GM18505 (cell line): ENCODE measurements around the gene MYOM1.
A peak's percentile ranks its signal among the peaks of the same experiment; 100 is the strongest.

Source experiments
- ATAC-seq: cut with Tn5 transposase; IDR thresholded peaks from one replicate; pipeline ENCODE4 v1.9.1; 2021; ENCODE audit not compliant: unreplicated experiment
- POLR2A ChIP-seq: IDR thresholded peaks from 4 replicates; pipeline ENCODE4 v1.6.1; 2011; ENCODE audit warnings: borderline replicate concordance; ENCODE audit not compliant: insufficient read depth, insufficient read length; ENCODE audit errors: extremely low read depth

Gene MYOM1

GRCh38 chr18:3132700-3133099, 87.1 kb downstream of the MYOM1 start:
- ATAC-seq = no peak
- no peak for TF ChIP-seq POLR2A

- no peak for ATAC-seq
- TF ChIP-seq POLR2A = no peak
Measured at GRCh38 chr18:3130344-3130743, 89.4 kb downstream of the MYOM1 start.

GRCh38 chr18:3129053-3129864, 90.5 kb downstream of the MYOM1 start:
- peak; percentile 96 for ATAC-seq
- TF ChIP-seq POLR2A = no peak

GRCh38 chr18:3126457-3127097, 93.2 kb downstream of the MYOM1 start:
- TF ChIP-seq POLR2A = no peak
- no peak for ATAC-seq

- TF ChIP-seq POLR2A = no peak
- no peak for ATAC-seq
Measured at GRCh38 chr18:3124822-3125221, 94.9 kb downstream of the MYOM1 start.

- no peak for ATAC-seq
- no peak for TF ChIP-seq POLR2A
Measured at GRCh38 chr18:3122851-3123250, 96.9 kb downstream of the MYOM1 start.

GRCh38 chr18:3121259-3121658, 98.5 kb downstream of the MYOM1 start:
- TF ChIP-seq POLR2A = no peak
- ATAC-seq = no peak

GRCh38 chr18:3120356-3120755, 99.4 kb downstream of the MYOM1 start:
- no peak for TF ChIP-seq POLR2A
- no peak for ATAC-seq

GRCh38 chr18:3119401-3120341, 100.1 kb downstream of the MYOM1 start:
- TF ChIP-seq POLR2A = no peak
- no peak for ATAC-seq

GRCh38 chr18:3118195-3119010, 101.4 kb downstream of the MYOM1 start:
- ATAC-seq = no peak
- TF ChIP-seq POLR2A = no peak

- no peak for ATAC-seq
- TF ChIP-seq POLR2A = no peak
Measured at GRCh38 chr18:3117493-3118192, 102.1 kb downstream of the MYOM1 start.

- TF ChIP-seq POLR2A = no peak
- ATAC-seq = no peak
Measured at GRCh38 chr18:3115447-3116030, 104.2 kb downstream of the MYOM1 start.
